HepG2 (cell line): ENCODE results near the gene UBQLN1. TPM values are rescaled to one million over a fixed set of nuclear protein-coding genes. Genes with fewer than 3 reads are reported as not detected.

Source experiments
- DR1 ChIP-seq: sonication (generic); formaldehyde crosslinking; IDR thresholded peaks from 2 replicates; pipeline ENCODE4 v1.8.0; 2021; ENCODE audit warnings: mild to moderate bottlenecking, missing genetic modification reagents, inconsistent platforms
- FOXA3 ChIP-seq: IDR thresholded peaks from 2 replicates; pipeline ENCODE4 v1.6.1; 2016; ENCODE audit warnings: missing genetic modification reagents, missing compliant biosample characterization
- GTF3A ChIP-seq: sonication (generic); formaldehyde crosslinking; conservative IDR thresholded peaks from 2 replicates; pipeline ENCODE4 v1.4.0; 2020; ENCODE audit warnings: mild to moderate bottlenecking, missing genetic modification reagents
- KMT2B ChIP-seq: IDR thresholded peaks from 2 replicates; pipeline ENCODE4 v1.6.1; 2016; ENCODE audit warnings: missing genetic modification reagents, missing compliant biosample characterization
- NFIB ChIP-seq: sonication (generic); formaldehyde crosslinking; IDR thresholded peaks from 2 replicates; pipeline ENCODE4 v1.9.0; 2021; ENCODE audit warnings: missing genetic modification reagents, mild to moderate bottlenecking, borderline replicate concordance
- PRPF4 ChIP-seq: fragments of 200-400 bp; formaldehyde crosslinking; IDR thresholded peaks from 2 replicates; pipeline ENCODE4 v1.6.1; 2016; ENCODE audit warnings: low read length, low read depth; ENCODE audit not compliant: poor library complexity, severe bottlenecking
- SP2 ChIP-seq: sonication (generic); formaldehyde crosslinking; IDR thresholded peaks from 2 replicates; pipeline ENCODE4 v1.5.1; 2020; ENCODE audit warnings: mild to moderate bottlenecking, missing genetic modification reagents
- TBP ChIP-seq: sonication (generic); formaldehyde crosslinking; IDR thresholded peaks from 2 replicates; pipeline ENCODE4 v1.5.0; 2020; ENCODE audit warnings: missing genetic modification reagents
- TFDP1 ChIP-seq: IDR thresholded peaks from 2 replicates; pipeline ENCODE4 v1.6.1; 2016; ENCODE audit warnings: missing compliant biosample characterization, missing genetic modification reagents, borderline replicate concordance
- ZFAT ChIP-seq: sonication (generic); formaldehyde crosslinking; conservative IDR thresholded peaks from 2 replicates; pipeline ENCODE4 v1.8.1; 2023; ENCODE audit warnings: missing genetic modification reagents, inconsistent platforms
- ZFP82 ChIP-seq: sonication (generic); formaldehyde crosslinking; IDR thresholded peaks from 2 replicates; pipeline ENCODE4 v1.5.1; 2020; ENCODE audit warnings: mild to moderate bottlenecking, missing genetic modification reagents, borderline replicate concordance
- ZFX ChIP-seq: sonication (generic); formaldehyde crosslinking; IDR thresholded peaks from 2 replicates; pipeline ENCODE4 v1.4.0; 2020; ENCODE audit warnings: mild to moderate bottlenecking, low read depth, missing genetic modification reagents, moderate library complexity
- ZNF138 ChIP-seq: sonication (generic); formaldehyde crosslinking; IDR thresholded peaks from 2 replicates; pipeline ENCODE4 v1.5.0; 2020; ENCODE audit warnings: mild to moderate bottlenecking, low read depth, missing genetic modification reagents
- ZNF563 ChIP-seq: sonication (generic); formaldehyde crosslinking; IDR thresholded peaks from 2 replicates; pipeline ENCODE4 v1.8.0; 2022; ENCODE audit warnings: mild to moderate bottlenecking, moderate library complexity, missing genetic modification reagents
- ZNF644 ChIP-seq: IDR thresholded peaks from 2 replicates; pipeline ENCODE4 v1.6.1; 2016; ENCODE audit warnings: low read depth
- ZNF652 ChIP-seq: IDR thresholded peaks from 2 replicates; pipeline ENCODE4 v1.6.1; 2016; ENCODE audit warnings: low read depth, borderline replicate concordance
- polyA plus RNA-seq, 8 experiments: library from polyadenylated mRNA; depleted of rRNA in 3 of 8; stranded (reverse) in 7 of 8; unstranded in 1 of 8; fragments of >200 nt; fragmentation: Illumina TruSeq in 4 of 8; extraction: Trizol in 4 of 8; gene quantifications; 2 replicates each; pipeline versions ENCODE4 v1.2.1 to v1.2.3, GENCODE V29; 2011 to 2016; ENCODE audit warnings: low read depth in 4 of 8, missing spikeins in 1 of 8, mixed read lengths in 1 of 8; ENCODE audit not compliant: insufficient read depth in 1 of 8
- total RNA-seq, 5 experiments: library from RNA; depleted of rRNA; stranded (reverse); fragments of >200 nt; fragmentation: Illumina TruSeq; extraction: Trizol; gene quantifications; 2 replicates each; pipeline ENCODE4 v1.2.3, GENCODE V29; 2016; ENCODE audit warnings: low read depth in 1 of 5
- TF ChIP-seq, protein P1 (sequence below): IDR thresholded peaks from 2 replicates; pipeline ENCODE4 v1.6.1; 2016
- TF ChIP-seq, protein P2 (sequence below): sonication (generic); formaldehyde crosslinking; IDR thresholded peaks from 2 replicates; pipeline ENCODE4 v1.8.0; 2022; ENCODE audit warnings: missing genetic modification reagents, low read depth, mild to moderate bottlenecking, borderline replicate concordance
- TF ChIP-seq, protein P3 (sequence below): sonication (generic); formaldehyde crosslinking; IDR thresholded peaks from 2 replicates; pipeline ENCODE4 v1.8.1; 2023; ENCODE audit warnings: mild to moderate bottlenecking, missing genetic modification reagents
- TF ChIP-seq, protein P4 (sequence below): sonication (generic); formaldehyde crosslinking; IDR thresholded peaks from 2 replicates; pipeline ENCODE4 v1.4.0; 2020; ENCODE audit warnings: missing genetic modification reagents
- TF ChIP-seq, protein P5 (sequence below): sonication (generic); formaldehyde crosslinking; IDR thresholded peaks from 2 replicates; pipeline ENCODE4 v1.4.0; 2020; ENCODE audit warnings: missing genetic modification reagents
- TF ChIP-seq, protein P6 (sequence below): sonication (generic); formaldehyde crosslinking; IDR thresholded peaks from 2 replicates; pipeline ENCODE4 v1.5.0; 2020; ENCODE audit warnings: missing genetic modification reagents

The UBQLN1 gene
- total and polyA plus RNA-seq, 2 of the 13 experiments (the other 11 are each of a cell fraction or from before 2014, with no cell fraction given), result 78.1 to 83.8 TPM

GRCh38 chr9:83708515-83709158 is 879 bp upstream of the UBQLN1 start (continued):
- TF ChIP-seq, protein P1, sequence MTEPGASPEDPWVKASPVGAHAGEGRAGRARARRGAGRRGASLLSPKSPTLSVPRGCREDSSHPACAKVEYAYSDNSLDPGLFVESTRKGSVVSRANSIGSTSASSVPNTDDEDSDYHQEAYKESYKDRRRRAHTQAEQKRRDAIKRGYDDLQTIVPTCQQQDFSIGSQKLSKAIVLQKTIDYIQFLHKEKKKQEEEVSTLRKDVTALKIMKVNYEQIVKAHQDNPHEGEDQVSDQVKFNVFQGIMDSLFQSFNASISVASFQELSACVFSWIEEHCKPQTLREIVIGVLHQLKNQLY (CRISPR knock-in tag), result no peak
- TF ChIP-seq TFDP1 (CRISPR knock-in tag) (no peak), ZNF138 (CRISPR knock-in tag) (no peak), ZFX (no peak), ZNF563 (no peak), ZFAT (CRISPR knock-in tag) (no peak), TBP (no peak), FOXA3 (CRISPR knock-in tag) (peak; percentile 78), ZNF644 (CRISPR knock-in tag) (no peak), KMT2B (CRISPR knock-in tag) (no peak), ZFP82 (CRISPR knock-in tag) (no peak), SP2 (CRISPR knock-in tag) (no peak), PRPF4 (no peak), NFIB (CRISPR knock-in tag) (no peak), ZNF652 (CRISPR knock-in tag) (no peak), GTF3A (CRISPR knock-in tag) (no peak), DR1 (no peak)
- TF ChIP-seq, protein P2, sequence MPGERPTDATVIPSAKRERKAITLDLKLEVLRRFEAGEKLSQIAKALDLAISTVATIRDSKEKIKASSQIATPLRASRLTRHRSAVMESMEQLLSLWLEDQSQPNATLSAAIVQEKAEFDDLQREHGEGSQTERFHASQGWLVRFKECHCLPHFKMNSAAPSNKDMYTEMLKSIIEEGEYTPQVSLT (CRISPR knock-in tag), result no peak
- TF ChIP-seq, protein P3, sequence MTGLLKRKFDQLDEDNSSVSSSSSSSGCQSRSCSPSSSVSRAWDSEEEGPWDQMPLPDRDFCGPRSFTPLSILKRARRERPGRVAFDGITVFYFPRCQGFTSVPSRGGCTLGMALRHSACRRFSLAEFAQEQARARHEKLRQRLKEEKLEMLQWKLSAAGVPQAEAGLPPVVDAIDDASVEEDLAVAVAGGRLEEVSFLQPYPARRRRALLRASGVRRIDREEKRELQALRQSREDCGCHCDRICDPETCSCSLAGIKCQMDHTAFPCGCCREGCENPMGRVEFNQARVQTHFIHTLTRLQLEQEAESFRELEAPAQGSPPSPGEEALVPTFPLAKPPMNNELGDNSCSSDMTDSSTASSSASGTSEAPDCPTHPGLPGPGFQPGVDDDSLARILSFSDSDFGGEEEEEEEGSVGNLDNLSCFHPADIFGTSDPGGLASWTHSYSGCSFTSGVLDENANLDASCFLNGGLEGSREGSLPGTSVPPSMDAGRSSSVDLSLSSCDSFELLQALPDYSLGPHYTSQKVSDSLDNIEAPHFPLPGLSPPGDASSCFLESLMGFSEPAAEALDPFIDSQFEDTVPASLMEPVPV, result no peak
- TF ChIP-seq, protein P4, sequence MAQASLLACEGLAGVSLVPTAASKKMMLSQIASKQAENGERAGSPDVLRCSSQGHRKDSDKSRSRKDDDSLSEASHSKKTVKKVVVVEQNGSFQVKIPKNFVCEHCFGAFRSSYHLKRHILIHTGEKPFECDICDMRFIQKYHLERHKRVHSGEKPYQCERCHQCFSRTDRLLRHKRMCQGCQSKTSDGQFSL, result no peak
- TF ChIP-seq, protein P5, sequence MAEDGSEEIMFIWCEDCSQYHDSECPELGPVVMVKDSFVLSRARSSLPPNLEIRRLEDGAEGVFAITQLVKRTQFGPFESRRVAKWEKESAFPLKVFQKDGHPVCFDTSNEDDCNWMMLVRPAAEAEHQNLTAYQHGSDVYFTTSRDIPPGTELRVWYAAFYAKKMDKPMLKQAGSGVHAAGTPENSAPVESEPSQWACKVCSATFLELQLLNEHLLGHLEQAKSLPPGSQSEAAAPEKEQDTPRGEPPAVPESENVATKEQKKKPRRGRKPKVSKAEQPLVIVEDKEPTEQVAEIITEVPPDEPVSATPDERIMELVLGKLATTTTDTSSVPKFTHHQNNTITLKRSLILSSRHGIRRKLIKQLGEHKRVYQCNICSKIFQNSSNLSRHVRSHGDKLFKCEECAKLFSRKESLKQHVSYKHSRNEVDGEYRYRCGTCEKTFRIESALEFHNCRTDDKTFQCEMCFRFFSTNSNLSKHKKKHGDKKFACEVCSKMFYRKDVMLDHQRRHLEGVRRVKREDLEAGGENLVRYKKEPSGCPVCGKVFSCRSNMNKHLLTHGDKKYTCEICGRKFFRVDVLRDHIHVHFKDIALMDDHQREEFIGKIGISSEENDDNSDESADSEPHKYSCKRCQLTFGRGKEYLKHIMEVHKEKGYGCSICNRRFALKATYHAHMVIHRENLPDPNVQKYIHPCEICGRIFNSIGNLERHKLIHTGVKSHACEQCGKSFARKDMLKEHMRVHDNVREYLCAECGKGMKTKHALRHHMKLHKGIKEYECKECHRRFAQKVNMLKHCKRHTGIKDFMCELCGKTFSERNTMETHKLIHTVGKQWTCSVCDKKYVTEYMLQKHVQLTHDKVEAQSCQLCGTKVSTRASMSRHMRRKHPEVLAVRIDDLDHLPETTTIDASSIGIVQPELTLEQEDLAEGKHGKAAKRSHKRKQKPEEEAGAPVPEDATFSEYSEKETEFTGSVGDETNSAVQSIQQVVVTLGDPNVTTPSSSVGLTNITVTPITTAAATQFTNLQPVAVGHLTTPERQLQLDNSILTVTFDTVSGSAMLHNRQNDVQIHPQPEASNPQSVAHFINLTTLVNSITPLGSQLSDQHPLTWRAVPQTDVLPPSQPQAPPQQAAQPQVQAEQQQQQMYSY (CRISPR knock-in tag), result no peak
- TF ChIP-seq, protein P6, sequence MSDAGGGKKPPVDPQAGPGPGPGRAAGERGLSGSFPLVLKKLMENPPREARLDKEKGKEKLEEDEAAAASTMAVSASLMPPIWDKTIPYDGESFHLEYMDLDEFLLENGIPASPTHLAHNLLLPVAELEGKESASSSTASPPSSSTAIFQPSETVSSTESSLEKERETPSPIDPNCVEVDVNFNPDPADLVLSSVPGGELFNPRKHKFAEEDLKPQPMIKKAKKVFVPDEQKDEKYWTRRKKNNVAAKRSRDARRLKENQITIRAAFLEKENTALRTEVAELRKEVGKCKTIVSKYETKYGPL, result no peak
